HepG2 (cell line): Measurements from ENCODE around the gene ANKRD29. TPM values are rescaled to one million over a fixed set of nuclear protein-coding genes. Genes with fewer than 3 reads are reported as not detected.

Experiments used
- DPF2 ChIP-seq: sonication (generic); formaldehyde crosslinking; IDR thresholded peaks from 2 replicates; pipeline ENCODE4 v1.4.0; 2020; ENCODE audit warnings: mild to moderate bottlenecking, low read depth, missing genetic modification reagents, borderline replicate concordance
- ELF3 ChIP-seq: IDR thresholded peaks from 2 replicates; pipeline ENCODE4 v1.6.1; 2016; ENCODE audit warnings: missing genetic modification reagents, missing compliant biosample characterization
- ETV5 ChIP-seq: IDR thresholded peaks from 2 replicates; pipeline ENCODE4 v1.6.1; 2018; ENCODE audit warnings: missing biosample characterization, missing genetic modification reagents, inconsistent platforms, borderline replicate concordance
- KDM1A ChIP-seq: IDR thresholded peaks from 2 replicates; pipeline ENCODE4 v1.6.1; 2016; ENCODE audit warnings: missing compliant biosample characterization
- NR1H2 ChIP-seq: sonication (generic); formaldehyde crosslinking; IDR thresholded peaks from 2 replicates; pipeline ENCODE4 v1.8.1; 2022; ENCODE audit warnings: low read depth, missing genetic modification reagents, borderline replicate concordance
- PAXIP1 ChIP-seq: sonication (generic); formaldehyde crosslinking; conservative IDR thresholded peaks from 2 replicates; pipeline ENCODE4 v1.4.0; 2020; ENCODE audit warnings: mild to moderate bottlenecking, missing genetic modification reagents, moderate library complexity
- PLRG1 ChIP-seq: fragments of 450-650 bp; conservative IDR thresholded peaks from 2 replicates; pipeline ENCODE4 v1.6.1; 2016
- TBP ChIP-seq: sonication (generic); formaldehyde crosslinking; IDR thresholded peaks from 2 replicates; pipeline ENCODE4 v1.5.0; 2020; ENCODE audit warnings: missing genetic modification reagents
- ZNF180 ChIP-seq: sonication (generic); formaldehyde crosslinking; IDR thresholded peaks from 2 replicates; pipeline ENCODE4 v1.4.0; 2020; ENCODE audit warnings: low read depth, missing genetic modification reagents, borderline replicate concordance
- ZNF326 ChIP-seq: sonication (generic); formaldehyde crosslinking; IDR thresholded peaks from 2 replicates; pipeline ENCODE4 v1.4.0; 2020; ENCODE audit warnings: missing genetic modification reagents, borderline replicate concordance
- ZNF609 ChIP-seq: sonication (generic); formaldehyde crosslinking; IDR thresholded peaks from 2 replicates; pipeline ENCODE4 v1.4.0; 2020; ENCODE audit warnings: mild to moderate bottlenecking, missing genetic modification reagents, borderline replicate concordance
- ZNF614 ChIP-seq: IDR thresholded peaks from 2 replicates; pipeline ENCODE4 v1.6.1; 2018; ENCODE audit warnings: missing biosample characterization, missing genetic modification reagents, inconsistent platforms, borderline replicate concordance
- ZNF724P ChIP-seq: sonication (generic); formaldehyde crosslinking; IDR thresholded peaks from 2 replicates; pipeline ENCODE4 v1.8.0; 2022; ENCODE audit warnings: missing genetic modification reagents, borderline replicate concordance
- ZNF792 ChIP-seq: IDR thresholded peaks from 2 replicates; pipeline ENCODE4 v1.6.1; 2016
- polyA plus RNA-seq, 8 experiments: library from polyadenylated mRNA; depleted of rRNA in 3 of 8; stranded (reverse) in 7 of 8; unstranded in 1 of 8; fragments of >200 nt; fragmentation: Illumina TruSeq in 4 of 8; extraction: Trizol in 4 of 8; gene quantifications; 2 replicates each; pipeline versions ENCODE4 v1.2.1 to v1.2.3, GENCODE V29; 2011 to 2016; ENCODE audit warnings: low read depth in 4 of 8, missing spikeins in 1 of 8, mixed read lengths in 1 of 8; ENCODE audit not compliant: insufficient read depth in 1 of 8
- total RNA-seq, 5 experiments: library from RNA; depleted of rRNA; stranded (reverse); fragments of >200 nt; fragmentation: Illumina TruSeq; extraction: Trizol; gene quantifications; 2 replicates each; pipeline ENCODE4 v1.2.3, GENCODE V29; 2016; ENCODE audit warnings: low read depth in 1 of 5
- TF ChIP-seq, protein P1 (sequence below): sonication (generic); formaldehyde crosslinking; IDR thresholded peaks from 2 replicates; pipeline ENCODE4 v1.9.0; 2022; ENCODE audit warnings: missing genetic modification reagents, mild to moderate bottlenecking, borderline replicate concordance
- TF ChIP-seq, protein P2 (sequence below): sonication (generic); formaldehyde crosslinking; IDR thresholded peaks from 2 replicates; pipeline ENCODE4 v1.4.0; 2020; ENCODE audit warnings: low read depth, mild to moderate bottlenecking, missing genetic modification reagents

Gene ANKRD29
- total and polyA plus RNA-seq, 2 of the 13 experiments (the other 11 are each of a cell fraction or from before 2014, with no cell fraction given), result not detected

DNA sequence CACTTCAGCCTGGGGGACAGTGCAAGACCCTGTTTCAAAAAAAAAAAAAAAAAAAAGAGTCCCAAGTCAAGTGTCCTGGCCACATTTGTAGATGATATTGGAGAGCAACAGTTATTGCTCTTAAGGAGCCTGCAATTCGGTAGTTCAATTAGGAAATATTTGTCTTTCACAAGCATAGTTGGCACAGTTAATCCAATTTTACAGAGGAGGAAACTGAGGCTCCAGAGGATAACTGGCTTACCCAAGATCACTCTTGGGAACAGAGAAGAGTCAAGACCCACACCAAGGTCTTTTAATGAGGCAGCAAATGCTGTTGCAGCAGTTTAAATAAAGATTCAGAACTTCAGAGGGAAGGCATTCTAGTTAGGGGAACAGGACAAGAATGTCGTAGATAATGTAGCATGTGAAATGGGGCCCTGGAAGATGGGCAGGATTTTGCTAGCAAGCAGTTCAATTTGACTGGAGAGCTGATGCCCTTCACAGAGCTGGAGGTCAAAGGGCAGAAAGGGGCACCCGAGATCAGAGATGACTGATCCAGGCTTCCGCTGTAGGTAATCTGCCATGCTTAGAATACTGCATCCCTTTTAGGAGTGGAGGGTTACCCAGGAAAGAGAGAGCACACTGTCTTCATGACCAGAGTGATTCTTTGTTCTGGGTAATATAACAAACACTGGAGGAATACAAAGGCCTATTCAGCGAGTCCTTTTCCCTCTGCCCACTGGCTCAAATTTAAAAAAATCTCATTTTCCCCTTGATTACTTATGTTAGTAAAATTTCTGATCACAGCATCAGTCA is 79.4 kb downstream of the ANKRD29 start (continued):
- peak; percentile 51; the same call in 1 of the 2 replicates for TF ChIP-seq ZNF609 (CRISPR knock-in tag)
- TF ChIP-seq ETV5, result peak; percentile 69; the same call in 1 of the 2 replicates
- peak; percentile 33; the same call in 1 of the 2 replicates for TF ChIP-seq ELF3 (CRISPR knock-in tag)
- TF ChIP-seq ZNF724P, result no peak
- TF ChIP-seq ZNF180 (CRISPR knock-in tag), result no peak
- TF ChIP-seq ZNF614 (CRISPR knock-in tag), result peak; percentile 29; the same call in 1 of the 2 replicates
- no peak for TF ChIP-seq KDM1A (CRISPR knock-in tag)
- no peak for TF ChIP-seq TBP (CRISPR knock-in tag)
- TF ChIP-seq, protein P1, sequence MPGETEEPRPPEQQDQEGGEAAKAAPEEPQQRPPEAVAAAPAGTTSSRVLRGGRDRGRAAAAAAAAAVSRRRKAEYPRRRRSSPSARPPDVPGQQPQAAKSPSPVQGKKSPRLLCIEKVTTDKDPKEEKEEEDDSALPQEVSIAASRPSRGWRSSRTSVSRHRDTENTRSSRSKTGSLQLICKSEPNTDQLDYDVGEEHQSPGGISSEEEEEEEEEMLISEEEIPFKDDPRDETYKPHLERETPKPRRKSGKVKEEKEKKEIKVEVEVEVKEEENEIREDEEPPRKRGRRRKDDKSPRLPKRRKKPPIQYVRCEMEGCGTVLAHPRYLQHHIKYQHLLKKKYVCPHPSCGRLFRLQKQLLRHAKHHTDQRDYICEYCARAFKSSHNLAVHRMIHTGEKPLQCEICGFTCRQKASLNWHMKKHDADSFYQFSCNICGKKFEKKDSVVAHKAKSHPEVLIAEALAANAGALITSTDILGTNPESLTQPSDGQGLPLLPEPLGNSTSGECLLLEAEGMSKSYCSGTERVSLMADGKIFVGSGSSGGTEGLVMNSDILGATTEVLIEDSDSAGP (CRISPR knock-in tag), result no peak
- no peak for TF ChIP-seq NR1H2 (CRISPR knock-in tag)
- TF ChIP-seq, protein P2, sequence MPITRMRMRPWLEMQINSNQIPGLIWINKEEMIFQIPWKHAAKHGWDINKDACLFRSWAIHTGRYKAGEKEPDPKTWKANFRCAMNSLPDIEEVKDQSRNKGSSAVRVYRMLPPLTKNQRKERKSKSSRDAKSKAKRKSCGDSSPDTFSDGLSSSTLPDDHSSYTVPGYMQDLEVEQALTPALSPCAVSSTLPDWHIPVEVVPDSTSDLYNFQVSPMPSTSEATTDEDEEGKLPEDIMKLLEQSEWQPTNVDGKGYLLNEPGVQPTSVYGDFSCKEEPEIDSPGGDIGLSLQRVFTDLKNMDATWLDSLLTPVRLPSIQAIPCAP (CRISPR knock-in tag), result no peak
- TF ChIP-seq ZNF326 (CRISPR knock-in tag), result no peak
- no peak for TF ChIP-seq DPF2 (CRISPR knock-in tag)
- TF ChIP-seq PAXIP1 (CRISPR knock-in tag), result peak; percentile 58
- no peak for TF ChIP-seq ZNF792 (CRISPR knock-in tag)
- TF ChIP-seq PLRG1, result no peak
